PC-3 (cell line): ENCODE data around the gene C1orf21. TPM values are rescaled to one million over a fixed set of nuclear protein-coding genes. Genes with fewer than 3 reads are reported as not detected.

Experiments used
- ATAC-seq: fragments of 200-7000 bp; cut with Tn5 transposase; 2 replicates; pipeline ENCODE4 v1.9.1; 2020; ENCODE audit warnings: mild to moderate bottlenecking, moderate library complexity
- BruUV-seq: library from RNA; stranded (reverse); fragments of 400-500 nt; replicated peaks from 2 replicates; lab custom pipeline; 2021; lab: Mats Ljungman, UMichigan
- CTCF ChIA-PET: fragments of 300-600 bp; sonication (Branson Sonifier 250); formaldehyde crosslinking; loops from one replicate; lab custom pipeline; 2022; ENCODE audit warnings: antibody characterized with exemption; lab: Charles Lee
- POLR2A ChIA-PET: fragments of 300-600 bp; sonication (Branson Sonifier 250); formaldehyde crosslinking; loops from one replicate; lab custom pipeline; 2022; ENCODE audit warnings: antibody characterized with exemption; ENCODE audit not compliant: unreplicated experiment; lab: Charles Lee
- DNase-seq: peaks from one replicate; pipeline ENCODE4 v3.0.0-alpha.2; 2015
- H2AFZ ChIP-seq: fragments of 300-600 bp; sonication (generic); 2 replicates; pipeline ENCODE4 v1.6.0; 2016; ENCODE audit warnings: antibody characterized with exemption, low read length
- H3F3A ChIP-seq: fragments of 300-600 bp; sonication (generic); one replicate; pipeline ENCODE4 v1.6.0; 2017; ENCODE audit warnings: antibody characterized with exemption, low read length, control low read depth, mild to moderate bottlenecking; ENCODE audit not compliant: unreplicated experiment
- H3K27ac ChIP-seq: fragments of 300-600 bp; sonication (generic); 2 replicates; pipeline ENCODE4 v1.5.1; 2016; ENCODE audit warnings: mild to moderate bottlenecking, low read length
- H3K27me3 ChIP-seq: fragments of 300-600 bp; sonication (generic); 2 replicates; pipeline ENCODE4 v1.6.1; 2016; ENCODE audit warnings: low read length, mixed read lengths
- H3K36me3 ChIP-seq: fragments of 300-600 bp; sonication (generic); 2 replicates; pipeline ENCODE4 v1.6.1; 2016; ENCODE audit warnings: low read depth, mixed run types, low read length, mixed read lengths
- H3K4me1 ChIP-seq: fragments of 300-600 bp; sonication (generic); 2 replicates; pipeline ENCODE4 v1.5.1; 2016; ENCODE audit warnings: low read length; ENCODE audit not compliant: insufficient read depth
- H3K4me2 ChIP-seq: fragments of 300-600 bp; sonication (generic); 2 replicates; pipeline ENCODE4 v1.6.0; 2016; ENCODE audit warnings: low read length
- H3K4me3 ChIP-seq: fragments of 300-600 bp; sonication (generic); 2 replicates; pipeline ENCODE4 v1.5.1; 2016; ENCODE audit warnings: mild to moderate bottlenecking, low read length, mixed read lengths
- H3K79me2 ChIP-seq: fragments of 300-600 bp; sonication (generic); 2 replicates; pipeline ENCODE4 v1.6.1; 2017; ENCODE audit warnings: low read length, mixed read lengths
- H3K9ac ChIP-seq: fragments of 300-600 bp; sonication (generic); 2 replicates; pipeline ENCODE4 v1.6.0; 2016; ENCODE audit warnings: mild to moderate bottlenecking, low read length
- H3K9me2 ChIP-seq: fragments of 300-600 bp; sonication (generic); replicated peaks from 2 replicates; pipeline ENCODE4 v1.6.1; 2016; ENCODE audit warnings: mixed run types, low read length, mixed read lengths
- H3K9me3 ChIP-seq: fragments of 300-600 bp; sonication (generic); 2 replicates; pipeline ENCODE4 v1.6.1; 2016; ENCODE audit warnings: low read length, mixed read lengths
- H4K20me1 ChIP-seq: fragments of 300-600 bp; sonication (generic); 2 replicates; pipeline ENCODE4 v1.6.1; 2016; ENCODE audit warnings: low read length, mixed read lengths
- EZH2 ChIP-seq: fragments of 300-600 bp; sonication (generic); IDR thresholded peaks from one replicate; pipeline ENCODE4 v1.6.1; 2017; ENCODE audit warnings: antibody characterized with exemption, mild to moderate bottlenecking, low read length; ENCODE audit not compliant: unreplicated experiment
- EZH2phosphoT487 ChIP-seq: fragments of 300-600 bp; sonication (generic); IDR thresholded peaks from 2 replicates; pipeline ENCODE4 v1.6.1; 2018; ENCODE audit warnings: mild to moderate bottlenecking, antibody characterized with exemption, low read length, borderline replicate concordance
- intact Hi-C: fragments of 100-400 bp; cut with micrococcal nuclease; formaldehyde crosslinking; loops from 2 replicates; pipeline ENCODE4 v1.9.0; 2023
- total RNA-seq: library from RNA; depleted of rRNA; stranded (reverse); fragments of >200 nt; gene quantifications from 2 replicates; pipeline ENCODE4 v1.2.3, GENCODE V29; 2014
- TF ChIP-seq, protein P1 (sequence below): fragments of 300-600 bp; sonication (generic); conservative IDR thresholded peaks from 2 replicates; pipeline ENCODE4 v1.5.1; 2017; ENCODE audit warnings: antibody characterized with exemption, low read depth, mild to moderate bottlenecking, low read length

C1orf21 gene
- total RNA-seq, 1 experiment from 2014 or later, result 1.3 TPM

DNA sequence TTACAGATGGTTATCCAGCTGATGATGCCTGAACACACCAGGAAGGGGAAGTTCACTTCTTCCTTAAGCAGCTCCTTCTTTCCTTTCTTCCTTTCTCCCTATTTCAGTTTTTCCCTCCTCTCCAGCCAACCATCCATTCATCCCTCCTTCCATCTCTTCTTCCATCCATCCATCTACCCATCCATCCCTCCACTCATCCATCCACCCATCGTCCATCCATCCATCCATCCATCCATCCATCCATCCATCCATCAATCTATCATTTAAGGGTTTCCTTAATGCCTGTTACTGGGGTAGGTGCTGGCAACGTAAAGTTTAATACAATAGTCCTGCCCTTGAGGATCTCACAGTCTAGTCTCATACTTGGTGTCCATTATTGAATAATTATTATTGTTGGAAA, 36.8 kb downstream of the C1orf21 start:
- DNase-seq (no peak), ATAC-seq (no peak)
- no peaks in the 10 kb centered on the region for H3K79me2 ChIP-seq
- no peak overlapping the region for H3K4me3 ChIP-seq
- CTCF ChIA-PET, result no interaction called here
- H3K36me3 ChIP-seq, result no peaks in the 10 kb centered on the region
- no peak overlapping the region for H3K9ac ChIP-seq
- H3K9me3 ChIP-seq, result no peaks in the 10 kb centered on the region
- H3K4me2 ChIP-seq, result no peak overlapping the region
- H3K4me1 ChIP-seq, result peaks cover 28% of the 10 kb centered on the region
- H3K9me2 ChIP-seq, result no peaks in the 10 kb centered on the region
- H2AFZ ChIP-seq, result no peak overlapping the region
- POLR2A ChIA-PET, result no interaction called here
- no TSS peak for BruUV-seq
- H3K27me3 ChIP-seq, result no peaks in the 10 kb centered on the region
- intact Hi-C loops, result no loop called here
- H3K27ac ChIP-seq, result no peak overlapping the region
- H3F3A ChIP-seq, result no peaks in the 10 kb centered on the region
- H4K20me1 ChIP-seq, result no peaks in the 10 kb centered on the region
- TF ChIP-seq, protein P1, sequence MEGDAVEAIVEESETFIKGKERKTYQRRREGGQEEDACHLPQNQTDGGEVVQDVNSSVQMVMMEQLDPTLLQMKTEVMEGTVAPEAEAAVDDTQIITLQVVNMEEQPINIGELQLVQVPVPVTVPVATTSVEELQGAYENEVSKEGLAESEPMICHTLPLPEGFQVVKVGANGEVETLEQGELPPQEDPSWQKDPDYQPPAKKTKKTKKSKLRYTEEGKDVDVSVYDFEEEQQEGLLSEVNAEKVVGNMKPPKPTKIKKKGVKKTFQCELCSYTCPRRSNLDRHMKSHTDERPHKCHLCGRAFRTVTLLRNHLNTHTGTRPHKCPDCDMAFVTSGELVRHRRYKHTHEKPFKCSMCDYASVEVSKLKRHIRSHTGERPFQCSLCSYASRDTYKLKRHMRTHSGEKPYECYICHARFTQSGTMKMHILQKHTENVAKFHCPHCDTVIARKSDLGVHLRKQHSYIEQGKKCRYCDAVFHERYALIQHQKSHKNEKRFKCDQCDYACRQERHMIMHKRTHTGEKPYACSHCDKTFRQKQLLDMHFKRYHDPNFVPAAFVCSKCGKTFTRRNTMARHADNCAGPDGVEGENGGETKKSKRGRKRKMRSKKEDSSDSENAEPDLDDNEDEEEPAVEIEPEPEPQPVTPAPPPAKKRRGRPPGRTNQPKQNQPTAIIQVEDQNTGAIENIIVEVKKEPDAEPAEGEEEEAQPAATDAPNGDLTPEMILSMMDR, result no peak
- no peak for TF ChIP-seq EZH2phosphoT487
- no peak for TF ChIP-seq EZH2

DNA sequence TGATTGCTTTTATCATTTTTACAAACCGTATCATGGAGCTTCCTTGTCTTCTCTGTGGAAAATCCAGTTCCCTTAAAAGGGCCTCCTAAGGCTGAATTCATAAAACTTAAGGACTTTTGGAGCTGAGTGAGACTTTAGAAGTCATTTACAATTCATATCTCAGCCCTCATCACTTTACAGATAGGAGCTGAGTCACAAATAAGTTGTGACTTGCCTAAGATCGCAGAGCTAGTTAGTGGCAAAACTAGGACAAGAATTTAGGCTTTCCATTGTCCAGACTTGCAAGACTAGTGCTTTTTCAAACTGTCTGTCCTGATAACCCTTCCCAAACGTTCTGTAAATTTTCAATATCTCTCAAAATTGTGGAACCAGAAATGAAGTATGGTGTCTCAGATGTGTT, 37.3 kb downstream of the C1orf21 start:
- ChIA-PET POLR2A (no interaction called here), CTCF (no interaction called here)
- TF ChIP-seq EZH2 (no peak), EZH2phosphoT487 (no peak)
- TF ChIP-seq, protein P1, result no peak
- Histone ChIP-seq H4K20me1 (no peaks in the 10 kb centered on the region), H3K4me1 (peaks cover 23% of the 10 kb centered on the region), H2AFZ (no peak overlapping the region), H3K27me3 (no peaks in the 10 kb centered on the region), H3K9me3 (no peaks in the 10 kb centered on the region), H3F3A (no peaks in the 10 kb centered on the region), H3K4me3 (no peak overlapping the region), H3K36me3 (no peaks in the 10 kb centered on the region), H3K27ac (no peak overlapping the region), H3K79me2 (no peaks in the 10 kb centered on the region), H3K4me2 (no peak overlapping the region), H3K9ac (no peak overlapping the region), H3K9me2 (no peaks in the 10 kb centered on the region)
- intact Hi-C loops, result no loop called here
- DNase-seq (no peak), ATAC-seq (no peak)
- BruUV-seq, result no TSS peak

GRCh38 chr1:184424945-184425344, 38.1 kb downstream of the C1orf21 start:
- Histone ChIP-seq H3F3A (no peaks in the 10 kb centered on the region), H3K79me2 (no peaks in the 10 kb centered on the region), H3K4me2 (no peak overlapping the region), H3K9me2 (no peaks in the 10 kb centered on the region), H3K27ac (no peak overlapping the region), H3K4me3 (no peak overlapping the region), H3K4me1 (peaks cover 17% of the 10 kb centered on the region), H3K9ac (no peak overlapping the region), H3K27me3 (no peaks in the 10 kb centered on the region), H3K36me3 (no peaks in the 10 kb centered on the region), H3K9me3 (no peaks in the 10 kb centered on the region), H2AFZ (no peak overlapping the region), H4K20me1 (no peaks in the 10 kb centered on the region)
- no peak for TF ChIP-seq EZH2phosphoT487
- TF ChIP-seq, protein P1, result no peak
- no peak for TF ChIP-seq EZH2
- POLR2A ChIA-PET, result no interaction called here
- no peak for DNase-seq
- intact Hi-C loops, result no loop called here
- CTCF ChIA-PET, result no interaction called here
- no TSS peak for BruUV-seq
- ATAC-seq, result no peak
